Upper lobe of left lung (tissue), 6 donors: ENCODE results near the gene HBG2. TPM values are rescaled to one million over a fixed set of nuclear protein-coding genes. Genes with fewer than 3 reads are reported as not detected.

Experiments used
- ATAC-seq, 2 donors: fragments of 200-7000 bp; cut with Tn5 transposase; one replicate each; pipeline ENCODE4 v1.9.1; 2022; ENCODE audit warnings: mild to moderate bottlenecking in 2 of 2, moderate library complexity in 2 of 2; ENCODE audit not compliant: low FRiP score in 2 of 2
- DNase-seq, 2 donors: peaks; one replicate each; pipeline ENCODE4 v3.0.0-alpha.2; 2019 to 2020
- H3K27ac ChIP-seq, 4 donors: fragments of 200-600 bp; sonication (generic); one replicate each; pipeline ENCODE4 v1.5.1; 2016 to 2019
- H3K27me3 ChIP-seq, 4 donors: fragments of 200-600 bp; sonication (generic); one replicate each; pipeline ENCODE4 v1.5.1; 2017 to 2019
- H3K36me3 ChIP-seq, 4 donors: fragments of 200-600 bp; sonication (generic); one replicate each; pipeline ENCODE4 v1.5.1; 2016 to 2019
- H3K4me1 ChIP-seq, 4 donors: fragments of 200-600 bp; sonication (generic); one replicate each; pipeline ENCODE4 v1.5.1; 2018 to 2019
- H3K4me3 ChIP-seq, 4 donors: fragments of 200-600 bp; sonication (generic); one replicate each; pipeline ENCODE4 v1.5.1; 2017 to 2019; ENCODE audit warnings: mild to moderate bottlenecking in 2 of 4, moderate library complexity in 1 of 4
- H3K9me3 ChIP-seq, 4 donors: fragments of 200-600 bp; sonication (generic); one replicate each; pipeline ENCODE4 v1.5.1; 2018 to 2019
- EP300 ChIP-seq, 4 donors: sonication (generic); formaldehyde crosslinking; IDR thresholded peaks; one replicate each; pipeline ENCODE4 v1.5.1; 2017; ENCODE audit warnings: antibody characterized with exemption in 4 of 4, control low read depth in 2 of 4
- POLR2A ChIP-seq, 4 donors: fragments of 450-650 bp; IDR thresholded peaks; one replicate each; pipeline ENCODE4 v1.5.1; 2016 to 2017; ENCODE audit warnings: antibody characterized with exemption in 4 of 4, mild to moderate bottlenecking in 2 of 4
- POLR2AphosphoS5 ChIP-seq, 2 donors: sonication (generic); formaldehyde crosslinking; IDR thresholded peaks; one replicate each; pipeline ENCODE4 v1.5.1; 2017; ENCODE audit warnings: antibody characterized with exemption in 2 of 2
- WGBS, 2 donors: methylation state at CpG; one replicate each; pipeline ENCODE4 v1.1.5; 2017 to 2018; 5-methylcytosine and 5-hydroxymethylcytosine counted together
- total RNA-seq, 6 donors: library from RNA; depleted of rRNA in 4 of 6; stranded (reverse); fragments of >200 nt in 4 of 6; gene quantifications; one replicate each; pipeline versions ENCODE4 v1.1.0 to v1.2.1, GENCODE V29; 2016 to 2021
- TF ChIP-seq, protein P1 (sequence below), 6 experiments: fragments of 450-650 bp in 4 of 6; fragments of 200-600 bp in 2 of 6; sonication (generic) in 2 of 6; IDR thresholded peaks; one replicate each; pipeline ENCODE4 v1.5.1; 2016 to 2019; ENCODE audit warnings: antibody characterized with exemption in 6 of 6
- donor health status: DM: no; HTN: no; CAD: no; lungs with moderate emphysema.
- donor health status: DM: no; HTN: yes; CAD: no; lungs with severe emphysema.

HBG2 gene
- total RNA-seq, 6 donors from 2014 or later, result 10.0 to 15.8 TPM; not detected in 4

DNA sequence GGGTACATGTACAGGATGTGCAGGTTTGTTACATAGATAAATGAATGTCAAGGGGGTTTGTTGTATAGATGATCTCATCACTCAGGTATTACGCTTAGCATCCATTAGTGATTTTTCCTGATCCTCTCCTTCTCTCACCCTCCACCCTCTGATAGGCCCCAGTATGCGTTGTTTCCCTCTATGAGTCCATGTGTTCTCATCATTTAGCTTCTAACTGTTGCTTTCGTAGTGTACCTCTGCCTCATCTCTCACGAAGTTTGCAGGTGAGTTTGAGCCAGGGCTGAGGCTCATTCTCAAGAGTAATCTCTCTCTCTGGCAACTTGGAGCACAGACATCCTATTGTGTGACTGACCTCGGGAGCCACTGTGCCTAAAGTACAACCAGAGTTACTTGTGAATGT is 19.8 kb upstream of the HBG2 start:
- no peaks in the 10 kb centered on the region for H3K4me1 ChIP-seq
- ATAC-seq (no peak), DNase-seq (no peak)
- H3K9me3 ChIP-seq, result no peaks in the 10 kb centered on the region
- no peak overlapping the region for H3K4me3 ChIP-seq
- H3K27ac ChIP-seq, result no peak overlapping the region
- H3K27me3 ChIP-seq, result no peaks in the 10 kb centered on the region
- TF ChIP-seq EP300 (IDR thresholded peaks at IDR 0.05), result no peak
- TF ChIP-seq, protein P1, sequence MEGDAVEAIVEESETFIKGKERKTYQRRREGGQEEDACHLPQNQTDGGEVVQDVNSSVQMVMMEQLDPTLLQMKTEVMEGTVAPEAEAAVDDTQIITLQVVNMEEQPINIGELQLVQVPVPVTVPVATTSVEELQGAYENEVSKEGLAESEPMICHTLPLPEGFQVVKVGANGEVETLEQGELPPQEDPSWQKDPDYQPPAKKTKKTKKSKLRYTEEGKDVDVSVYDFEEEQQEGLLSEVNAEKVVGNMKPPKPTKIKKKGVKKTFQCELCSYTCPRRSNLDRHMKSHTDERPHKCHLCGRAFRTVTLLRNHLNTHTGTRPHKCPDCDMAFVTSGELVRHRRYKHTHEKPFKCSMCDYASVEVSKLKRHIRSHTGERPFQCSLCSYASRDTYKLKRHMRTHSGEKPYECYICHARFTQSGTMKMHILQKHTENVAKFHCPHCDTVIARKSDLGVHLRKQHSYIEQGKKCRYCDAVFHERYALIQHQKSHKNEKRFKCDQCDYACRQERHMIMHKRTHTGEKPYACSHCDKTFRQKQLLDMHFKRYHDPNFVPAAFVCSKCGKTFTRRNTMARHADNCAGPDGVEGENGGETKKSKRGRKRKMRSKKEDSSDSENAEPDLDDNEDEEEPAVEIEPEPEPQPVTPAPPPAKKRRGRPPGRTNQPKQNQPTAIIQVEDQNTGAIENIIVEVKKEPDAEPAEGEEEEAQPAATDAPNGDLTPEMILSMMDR (IDR thresholded peaks at IDR 0.05), result no peak
- TF ChIP-seq POLR2A (IDR thresholded peaks at IDR 0.05), result no peak
- TF ChIP-seq POLR2AphosphoS5 (IDR thresholded peaks at IDR 0.05), result no peak
- WGBS, 2 donors, result 67 to 81% methylated on average over 5 of the region's 5 CpGs
- no peaks in the 10 kb centered on the region for H3K36me3 ChIP-seq

GRCh38 chr11:5272395-5273017 is 17.9 kb upstream of the HBG2 start:
- Histone ChIP-seq H3K27ac (no peak overlapping the region), H3K36me3 (no peaks in the 10 kb centered on the region), H3K4me3 (no peak overlapping the region), H3K27me3 (no peaks in the 10 kb centered on the region), H3K9me3 (no peaks in the 10 kb centered on the region), H3K4me1 (no peaks in the 10 kb centered on the region)
- WGBS, 2 donors, result 58 to 82% methylated on average over 4 of the region's 4 CpGs
- DNase-seq, result no peak
- TF ChIP-seq, protein P1 (IDR thresholded peaks at IDR 0.05), result no peak
- no peak for TF ChIP-seq EP300 (IDR thresholded peaks at IDR 0.05)
- no peak for TF ChIP-seq POLR2A (IDR thresholded peaks at IDR 0.05)
- no peak for TF ChIP-seq POLR2AphosphoS5 (IDR thresholded peaks at IDR 0.05)
- no peak for ATAC-seq

- TF ChIP-seq POLR2A (IDR thresholded peaks at IDR 0.05) (no peak), EP300 (IDR thresholded peaks at IDR 0.05) (no peak), POLR2AphosphoS5 (IDR thresholded peaks at IDR 0.05) (no peak)
- TF ChIP-seq, protein P1 (IDR thresholded peaks at IDR 0.05), result no peak
These were observed 15.2 kb upstream of the HBG2 start, which contains the start of gene HBE1 for GRCh38 chr11:5269715-5270147. Gene HBE1 (minus strand): TSS chr11:5269945. CDS start chr11:5269890, 55 bp downstream.

GRCh38 chr11:5267033-5267563 is 12.5 kb upstream of the HBG2 start:
- no peaks in the 10 kb centered on the region for H3K27me3 ChIP-seq
- TF ChIP-seq, protein P1 (IDR thresholded peaks at IDR 0.05), result no peak
- TF ChIP-seq POLR2A (IDR thresholded peaks at IDR 0.05) (no peak), EP300 (IDR thresholded peaks at IDR 0.05) (no peak), POLR2AphosphoS5 (IDR thresholded peaks at IDR 0.05) (no peak)
- ATAC-seq (no peak), DNase-seq (no peak)
- H3K9me3 ChIP-seq, result no peaks in the 10 kb centered on the region
- no peaks in the 10 kb centered on the region for H3K4me1 ChIP-seq
- no peak overlapping the region for H3K4me3 ChIP-seq
- WGBS, 2 donors, result 68 to 77% methylated on average over 2 of the region's 2 CpGs
- H3K27ac ChIP-seq, result no peak overlapping the region
- H3K36me3 ChIP-seq, result no peaks in the 10 kb centered on the region

More at GRCh38 chr11:5269715-5270147, 15.2 kb upstream of the HBG2 start, which contains the start of gene HBE1:
- DNase-seq (no peak), ATAC-seq (no peak)
- H3K4me1 ChIP-seq, result no peaks in the 10 kb centered on the region
- no peaks in the 10 kb centered on the region for H3K36me3 ChIP-seq
- H3K27ac ChIP-seq, result no peak within 1 kb of the TSS
- no peaks in the 10 kb centered on the region for H3K9me3 ChIP-seq
- WGBS, 2 donors, result 68% methylated on average over 4 of the region's 4 CpGs
- no peak within 1 kb of the TSS for H3K4me3 ChIP-seq
- H3K27me3 ChIP-seq, result no peaks in the 10 kb centered on the region

DNA sequence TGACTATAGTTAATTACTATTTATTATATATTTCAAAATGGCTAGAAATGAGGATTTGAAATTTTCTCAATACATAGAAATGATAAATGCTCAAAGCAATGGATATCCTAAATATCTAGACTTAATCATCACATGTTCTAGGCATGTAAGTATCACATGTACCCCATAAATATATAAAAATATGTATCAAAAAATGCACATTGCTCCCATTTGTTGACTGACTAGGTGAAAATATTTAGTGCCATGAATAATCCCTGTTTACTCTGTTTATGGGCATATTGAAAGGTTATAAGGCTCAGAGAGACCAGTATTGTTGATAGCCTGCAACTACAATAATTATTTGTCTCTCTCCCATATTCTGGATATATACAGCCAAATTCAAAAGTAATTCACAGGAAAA is 12.0 kb upstream of the HBG2 start:
- Histone ChIP-seq H3K27me3 (no peaks in the 10 kb centered on the region), H3K36me3 (no peaks in the 10 kb centered on the region), H3K4me3 (no peak overlapping the region), H3K27ac (no peak overlapping the region), H3K9me3 (no peaks in the 10 kb centered on the region), H3K4me1 (no peaks in the 10 kb centered on the region)
- TF ChIP-seq POLR2AphosphoS5 (IDR thresholded peaks at IDR 0.05) (no peak), POLR2A (IDR thresholded peaks at IDR 0.05) (no peak), EP300 (IDR thresholded peaks at IDR 0.05) (no peak)
- TF ChIP-seq, protein P1 (IDR thresholded peaks at IDR 0.05), result no peak
- DNase-seq, result no peak
- no peak for ATAC-seq
